SK-N-DZ (cell line): ENCODE results near the gene UBE2J2.

ENCODE experiments used
- DNase-seq: peaks from one replicate; pipeline ENCODE4 v3.0.0-alpha.2; 2015; ENCODE audit warnings: low spot score

Gene UBE2J2

GRCh38 chr1:1296070-1297061, 22.7 kb upstream of the UBE2J2 start:
- no peak for DNase-seq

- no peak for DNase-seq
Observed at GRCh38 chr1:1295154-1295923, 21.7 kb upstream of the UBE2J2 start.

GRCh38 chr1:1294250-1294890, 20.7 kb upstream of the UBE2J2 start:
- no peak for DNase-seq

- no peak for DNase-seq
Observed at GRCh38 chr1:1293263-1294249, 19.9 kb upstream of the UBE2J2 start.

GRCh38 chr1:1292851-1293250, 19.2 kb upstream of the UBE2J2 start:
- no peak for DNase-seq

GRCh38 chr1:1292442-1292779, 18.8 kb upstream of the UBE2J2 start:
- DNase-seq = no peak

GRCh38 chr1:1291548-1292441, 18.1 kb upstream of the UBE2J2 start:
- peak; percentile 71 for DNase-seq

GRCh38 chr1:1291023-1291528, 17.4 kb upstream of the UBE2J2 start:
- no peak for DNase-seq

DNA sequence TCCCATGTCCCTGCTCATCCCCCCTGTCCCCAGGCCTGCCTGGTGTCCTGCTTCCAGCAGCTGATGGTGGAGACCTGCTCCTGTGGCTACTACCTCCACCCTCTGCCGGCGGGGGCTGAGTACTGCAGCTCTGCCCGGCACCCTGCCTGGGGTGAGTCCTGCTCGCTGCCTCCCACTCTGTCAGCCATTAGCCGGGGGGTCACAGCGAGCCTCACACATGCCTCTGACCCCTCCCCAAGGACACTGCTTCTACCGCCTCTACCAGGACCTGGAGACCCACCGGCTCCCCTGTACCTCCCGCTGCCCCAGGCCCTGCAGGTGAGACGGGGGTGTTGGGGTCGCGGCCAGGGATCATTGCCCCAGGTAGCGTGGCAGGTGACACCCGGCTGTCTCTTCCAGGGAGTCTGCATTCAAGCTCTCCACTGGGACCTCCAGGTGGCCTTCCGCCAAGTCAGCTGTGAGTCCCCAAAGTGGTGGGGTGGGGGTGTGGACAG, 16.6 kb upstream of the UBE2J2 start:
- DNase-seq = peak; percentile 77

DNA sequence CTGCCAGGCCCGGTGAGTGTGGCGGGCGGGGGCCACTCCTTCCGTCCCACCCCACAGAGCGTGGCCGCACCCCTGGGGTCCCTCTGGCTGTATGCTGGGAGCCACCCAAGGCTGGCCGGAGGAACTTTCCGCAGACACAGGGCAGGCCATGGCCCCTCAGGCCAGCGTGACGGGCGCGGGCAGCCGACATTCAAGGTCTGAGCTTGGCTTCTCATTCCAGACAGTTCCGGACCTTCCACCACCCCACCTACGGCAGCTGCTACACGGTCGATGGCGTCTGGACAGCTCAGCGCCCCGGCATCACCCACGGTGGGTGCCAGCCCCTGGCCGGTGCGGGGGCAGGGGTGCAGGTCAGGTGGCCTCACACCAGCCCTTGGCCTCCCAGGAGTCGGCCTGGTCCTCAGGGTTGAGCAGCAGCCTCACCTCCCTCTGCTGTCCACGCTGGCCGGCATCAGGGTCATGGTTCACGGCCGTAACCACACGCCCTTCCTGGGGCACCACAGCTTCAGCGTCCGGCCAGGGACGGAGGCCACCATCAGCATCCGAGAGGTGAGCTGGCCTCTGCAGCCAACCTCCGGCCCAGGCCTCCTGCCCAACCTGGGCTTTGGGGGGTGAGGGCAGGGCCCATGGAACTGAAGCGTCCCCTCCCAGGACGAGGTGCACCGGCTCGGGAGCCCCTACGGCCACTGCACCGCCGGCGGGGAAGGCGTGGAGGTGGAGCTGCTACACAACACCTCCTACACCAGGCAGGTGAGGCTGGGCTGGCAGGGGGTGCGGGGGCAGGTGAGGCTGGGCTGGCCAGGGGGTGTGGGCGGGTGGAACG, 13.8 kb upstream of the UBE2J2 start:
- no peak for DNase-seq

DNA sequence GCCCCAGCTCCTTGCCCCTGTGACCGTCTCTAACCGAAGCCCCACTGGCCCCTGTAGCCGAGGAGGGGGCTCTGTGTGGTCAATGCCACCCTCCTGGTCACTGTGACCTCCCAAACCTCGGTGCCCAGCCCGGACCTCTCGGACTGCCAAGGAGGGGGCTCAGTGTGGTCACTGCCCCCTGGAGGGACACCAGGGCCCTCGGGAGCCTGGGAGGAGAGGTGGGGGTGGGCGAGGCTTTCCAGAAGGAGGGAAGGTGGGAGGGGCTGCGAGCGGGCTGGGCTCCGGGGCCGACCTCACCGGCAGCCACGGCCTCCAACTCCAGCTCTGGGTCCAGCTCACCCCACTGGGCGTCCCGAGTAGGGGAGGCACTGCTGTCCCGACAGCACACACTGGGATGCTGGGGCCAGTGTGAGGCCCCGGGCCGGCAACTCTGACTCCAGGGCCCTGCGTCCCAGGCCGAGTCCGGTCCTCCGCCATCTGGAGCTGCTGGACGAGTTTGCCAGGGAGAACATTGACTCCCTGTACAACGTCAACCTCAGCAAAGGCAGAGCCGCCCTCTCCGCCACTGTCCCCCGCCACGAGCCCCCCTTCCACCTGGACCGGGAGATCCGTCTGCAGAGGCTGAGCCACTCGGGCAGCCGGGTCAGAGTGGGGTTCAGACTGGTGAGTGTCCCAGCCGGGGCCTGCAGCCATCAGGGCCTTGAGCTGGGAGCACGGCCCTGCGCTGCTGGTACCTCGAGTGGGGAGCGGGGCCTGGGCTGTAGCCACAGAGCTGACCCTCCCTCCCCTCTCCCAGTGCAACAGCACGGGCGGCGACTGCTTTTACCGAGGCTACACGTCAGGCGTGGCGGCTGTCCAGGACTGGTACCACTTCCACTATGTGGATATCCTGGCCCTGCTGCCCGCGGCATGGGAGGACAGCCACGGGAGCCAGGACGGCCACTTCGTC, 12.9 kb upstream of the UBE2J2 start:
- no peak for DNase-seq

- DNase-seq = no peak
Observed at GRCh38 chr1:1285611-1286311, 12.1 kb upstream of the UBE2J2 start.

DNA sequence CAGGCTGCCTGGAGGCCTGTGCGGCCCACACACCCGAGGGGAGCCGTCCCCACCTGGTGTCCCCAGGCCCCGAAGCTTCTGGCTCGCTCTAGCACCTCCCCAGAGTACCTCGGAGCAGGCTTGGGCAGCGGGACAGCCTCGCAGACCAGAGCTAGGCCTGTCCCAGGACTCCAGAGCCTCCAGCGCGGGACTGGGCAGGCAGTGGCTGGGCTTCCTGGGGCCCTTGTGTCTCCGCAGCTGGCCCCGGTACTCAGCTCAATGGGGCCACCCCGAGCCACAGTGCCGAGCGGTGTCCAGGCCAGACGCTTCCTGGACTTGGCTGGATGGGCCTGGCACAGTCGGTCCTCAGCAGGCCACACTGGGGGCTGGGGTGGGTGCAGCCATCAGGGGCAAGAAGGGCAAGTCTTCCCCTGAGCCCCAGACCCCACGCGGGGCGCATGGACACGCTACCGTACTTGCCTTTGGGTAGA, 11.5 kb upstream of the UBE2J2 start:
- DNase-seq = no peak

GRCh38 chr1:1284221-1285101, 10.8 kb upstream of the UBE2J2 start:
- no peak for DNase-seq

DNA sequence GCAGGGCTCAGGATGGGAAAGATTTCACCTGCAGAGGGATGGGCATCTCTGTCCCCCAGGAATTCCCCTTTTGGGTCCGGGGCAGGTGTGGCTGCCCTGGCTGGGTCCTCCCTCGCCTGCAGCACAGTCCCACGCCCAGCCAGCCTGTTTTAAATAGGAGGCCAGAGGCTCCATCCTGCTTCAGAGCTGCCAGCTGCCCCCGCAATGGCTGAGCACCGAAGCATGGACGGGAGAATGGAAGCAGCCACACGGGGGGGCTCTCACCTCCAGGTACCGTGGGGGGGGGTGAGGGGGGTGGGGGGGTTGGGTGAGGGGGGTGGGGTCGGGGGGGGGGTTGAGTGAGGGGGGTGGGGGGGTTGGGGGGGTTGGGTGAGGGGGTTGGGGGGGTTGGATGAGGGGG, 10.2 kb upstream of the UBE2J2 start:
- no peak for DNase-seq

DNA sequence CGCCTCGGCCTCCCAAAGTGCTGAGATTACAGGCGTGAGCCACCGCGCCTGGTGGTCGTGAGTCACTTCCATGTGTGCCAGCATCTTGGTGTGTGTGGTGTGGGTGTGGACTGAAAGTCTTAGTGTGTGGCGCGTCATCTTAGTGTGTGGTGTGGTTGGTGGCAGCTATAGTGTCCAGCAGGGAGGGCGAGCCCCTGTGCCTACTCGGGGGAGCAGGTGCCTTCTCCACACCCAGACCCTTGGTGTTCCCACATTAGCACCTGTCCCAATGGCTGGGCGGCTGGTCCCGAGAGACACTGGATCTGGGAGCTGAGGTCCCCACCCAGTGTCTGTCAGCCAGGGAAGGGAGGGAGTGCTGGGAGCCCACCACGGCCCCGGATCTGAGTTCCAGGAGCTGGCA, 9.3 kb upstream of the UBE2J2 start:
- DNase-seq = no peak
